C4-2B (cell line): ENCODE data around the gene MB.
"Not testable (repeated sequence)": the region's sequence is repeated elsewhere in the genome, so short reads cannot be mapped to it uniquely, and the experiment has no call there.

Experiments
- ZFX ChIP-seq: fragments of 450-650 bp; IDR thresholded peaks from 2 replicates; pipeline ENCODE4 v1.6.1; 2017
- TF ChIP-seq, protein P1 (sequence below): fragments of 450-650 bp; conservative IDR thresholded peaks from 2 replicates; pipeline ENCODE4 v1.5.1; 2017; ENCODE audit warnings: mild to moderate bottlenecking

DNA sequence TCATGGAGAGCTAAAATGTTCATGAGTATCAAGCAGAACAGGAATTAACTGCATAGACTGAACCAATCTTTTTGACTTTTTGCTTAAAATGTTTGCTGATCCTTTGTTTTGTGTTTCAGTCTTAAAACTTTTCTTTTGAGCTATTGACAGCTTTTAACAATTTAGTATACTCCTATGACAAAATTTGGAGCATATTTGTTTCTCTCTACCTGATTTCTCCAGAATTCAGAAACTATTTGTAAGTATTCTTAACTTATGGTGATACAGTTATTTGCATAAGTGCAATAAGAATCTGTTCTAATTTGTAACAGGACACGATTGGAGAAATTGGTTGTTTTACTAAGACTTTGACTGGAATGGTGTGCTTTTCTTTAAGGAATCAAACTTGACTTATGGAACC is 49.6 kb upstream of the MB start:
- TF ChIP-seq, protein P1, sequence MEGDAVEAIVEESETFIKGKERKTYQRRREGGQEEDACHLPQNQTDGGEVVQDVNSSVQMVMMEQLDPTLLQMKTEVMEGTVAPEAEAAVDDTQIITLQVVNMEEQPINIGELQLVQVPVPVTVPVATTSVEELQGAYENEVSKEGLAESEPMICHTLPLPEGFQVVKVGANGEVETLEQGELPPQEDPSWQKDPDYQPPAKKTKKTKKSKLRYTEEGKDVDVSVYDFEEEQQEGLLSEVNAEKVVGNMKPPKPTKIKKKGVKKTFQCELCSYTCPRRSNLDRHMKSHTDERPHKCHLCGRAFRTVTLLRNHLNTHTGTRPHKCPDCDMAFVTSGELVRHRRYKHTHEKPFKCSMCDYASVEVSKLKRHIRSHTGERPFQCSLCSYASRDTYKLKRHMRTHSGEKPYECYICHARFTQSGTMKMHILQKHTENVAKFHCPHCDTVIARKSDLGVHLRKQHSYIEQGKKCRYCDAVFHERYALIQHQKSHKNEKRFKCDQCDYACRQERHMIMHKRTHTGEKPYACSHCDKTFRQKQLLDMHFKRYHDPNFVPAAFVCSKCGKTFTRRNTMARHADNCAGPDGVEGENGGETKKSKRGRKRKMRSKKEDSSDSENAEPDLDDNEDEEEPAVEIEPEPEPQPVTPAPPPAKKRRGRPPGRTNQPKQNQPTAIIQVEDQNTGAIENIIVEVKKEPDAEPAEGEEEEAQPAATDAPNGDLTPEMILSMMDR, result not testable (repeated sequence)
- not testable (repeated sequence) for TF ChIP-seq ZFX
